Breast epithelium (tissue), 3 donors: ENCODE results near the gene FAM170B.

Experiments used
- POLR2A ChIP-seq: fragments of 450-650 bp; IDR thresholded peaks from one replicate; pipeline ENCODE4 v1.6.1; 2016; ENCODE audit warnings: antibody characterized with exemption, mild to moderate bottlenecking, moderate library complexity
- TF ChIP-seq, protein P1 (sequence below), 3 donors: fragments of 450-650 bp; IDR thresholded peaks; one replicate each; pipeline ENCODE4 v1.5.1; 2016 to 2017; ENCODE audit warnings: antibody characterized with exemption in 3 of 3, mild to moderate bottlenecking in 3 of 3, moderate library complexity in 3 of 3

- no peak for TF ChIP-seq POLR2A
- TF ChIP-seq, protein P1, sequence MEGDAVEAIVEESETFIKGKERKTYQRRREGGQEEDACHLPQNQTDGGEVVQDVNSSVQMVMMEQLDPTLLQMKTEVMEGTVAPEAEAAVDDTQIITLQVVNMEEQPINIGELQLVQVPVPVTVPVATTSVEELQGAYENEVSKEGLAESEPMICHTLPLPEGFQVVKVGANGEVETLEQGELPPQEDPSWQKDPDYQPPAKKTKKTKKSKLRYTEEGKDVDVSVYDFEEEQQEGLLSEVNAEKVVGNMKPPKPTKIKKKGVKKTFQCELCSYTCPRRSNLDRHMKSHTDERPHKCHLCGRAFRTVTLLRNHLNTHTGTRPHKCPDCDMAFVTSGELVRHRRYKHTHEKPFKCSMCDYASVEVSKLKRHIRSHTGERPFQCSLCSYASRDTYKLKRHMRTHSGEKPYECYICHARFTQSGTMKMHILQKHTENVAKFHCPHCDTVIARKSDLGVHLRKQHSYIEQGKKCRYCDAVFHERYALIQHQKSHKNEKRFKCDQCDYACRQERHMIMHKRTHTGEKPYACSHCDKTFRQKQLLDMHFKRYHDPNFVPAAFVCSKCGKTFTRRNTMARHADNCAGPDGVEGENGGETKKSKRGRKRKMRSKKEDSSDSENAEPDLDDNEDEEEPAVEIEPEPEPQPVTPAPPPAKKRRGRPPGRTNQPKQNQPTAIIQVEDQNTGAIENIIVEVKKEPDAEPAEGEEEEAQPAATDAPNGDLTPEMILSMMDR (IDR thresholded peaks at IDR 0.05): no peak
These were observed 6.7 kb upstream of the FAM170B start for GRCh38 chr10:49140304-49141177.
